Glutamatergic neuron (in vitro differentiated cells): Measurements from ENCODE around the gene SOX12. TPM values are rescaled to one million over a fixed set of nuclear protein-coding genes. Genes with fewer than 3 reads are reported as not detected.

Source experiments
- DNase-seq: peaks from one replicate; pipeline ENCODE4 v3.0.0; 2022
- H3K27ac Mint-ChIP-seq: one replicate; pipeline ENCODE4 v1.8.0; 2020; ENCODE audit warnings: mild to moderate bottlenecking, mixed read lengths, inconsistent platforms; ENCODE audit not compliant: unreplicated experiment
- H3K27me3 Mint-ChIP-seq: one replicate; pipeline ENCODE4 v1.8.0; 2020; ENCODE audit warnings: mild to moderate bottlenecking, moderate library complexity, mixed read lengths, inconsistent platforms; ENCODE audit not compliant: unreplicated experiment
- H3K36me3 Mint-ChIP-seq: one replicate; pipeline ENCODE4 v1.8.0; 2020; ENCODE audit warnings: mild to moderate bottlenecking, mixed read lengths, inconsistent platforms; ENCODE audit not compliant: unreplicated experiment
- H3K4me1 Mint-ChIP-seq: one replicate; pipeline ENCODE4 v1.8.0; 2020; ENCODE audit warnings: mild to moderate bottlenecking, low read depth, mixed read lengths, inconsistent platforms; ENCODE audit not compliant: unreplicated experiment
- H3K4me3 Mint-ChIP-seq: one replicate; pipeline ENCODE4 v1.8.0; 2020; ENCODE audit warnings: mild to moderate bottlenecking, mixed read lengths, inconsistent platforms; ENCODE audit not compliant: unreplicated experiment
- H3K9me3 Mint-ChIP-seq: one replicate; pipeline ENCODE4 v1.8.0; 2020; ENCODE audit warnings: mild to moderate bottlenecking, moderate library complexity, mixed read lengths, inconsistent platforms; ENCODE audit not compliant: unreplicated experiment
- total RNA-seq: library from RNA; stranded (reverse); fragmentation: NEBNext Ultra II Directional; extraction: Animal tissue kit (Norgen Biotek cat#: 25700); gene quantifications from one replicate; pipeline ENCODE4 v1.2.1, GENCODE V29; 2021; ENCODE audit not compliant: unreplicated experiment
- TF ChIP-seq, protein P1 (sequence below): fragments of 200-600 bp; sonication (generic); IDR thresholded peaks from one replicate; pipeline ENCODE4 v1.5.0; 2021; ENCODE audit not compliant: partially characterized antibody, unreplicated experiment

The SOX12 gene
- total RNA-seq, 1 donor from 2014 or later = 67.0 TPM

DNA sequence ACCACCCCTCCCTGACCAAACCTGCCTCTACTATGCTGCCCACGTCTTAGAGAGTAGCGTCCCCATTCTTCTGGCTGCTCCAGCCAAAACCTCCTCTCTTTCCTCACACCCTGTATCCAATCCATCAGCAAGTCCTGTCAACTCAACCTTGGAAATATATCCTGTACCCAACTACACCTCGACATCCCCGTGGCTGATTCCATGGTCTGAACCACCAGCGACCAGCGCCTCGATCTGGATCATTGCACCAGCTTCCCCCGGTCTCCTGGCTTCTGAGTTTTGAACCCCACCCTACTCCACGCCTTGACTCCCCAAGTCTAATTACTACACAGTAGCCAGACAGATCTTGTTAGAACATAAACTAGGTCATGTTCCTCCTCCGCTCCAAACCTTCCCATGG is 31.4 kb downstream of the SOX12 start:
- Mint-ChIP-seq H3K4me1 (peaks cover 19% of the 10 kb centered on the region), H3K9me3 (no peaks in the 10 kb centered on the region), H3K27me3 (peaks cover 2% of the 10 kb centered on the region), H3K27ac (peak overlapping the region; percentile 43), H3K4me3 (no peak overlapping the region), H3K36me3 (no peaks in the 10 kb centered on the region)
- no peak for DNase-seq
- TF ChIP-seq, protein P1, sequence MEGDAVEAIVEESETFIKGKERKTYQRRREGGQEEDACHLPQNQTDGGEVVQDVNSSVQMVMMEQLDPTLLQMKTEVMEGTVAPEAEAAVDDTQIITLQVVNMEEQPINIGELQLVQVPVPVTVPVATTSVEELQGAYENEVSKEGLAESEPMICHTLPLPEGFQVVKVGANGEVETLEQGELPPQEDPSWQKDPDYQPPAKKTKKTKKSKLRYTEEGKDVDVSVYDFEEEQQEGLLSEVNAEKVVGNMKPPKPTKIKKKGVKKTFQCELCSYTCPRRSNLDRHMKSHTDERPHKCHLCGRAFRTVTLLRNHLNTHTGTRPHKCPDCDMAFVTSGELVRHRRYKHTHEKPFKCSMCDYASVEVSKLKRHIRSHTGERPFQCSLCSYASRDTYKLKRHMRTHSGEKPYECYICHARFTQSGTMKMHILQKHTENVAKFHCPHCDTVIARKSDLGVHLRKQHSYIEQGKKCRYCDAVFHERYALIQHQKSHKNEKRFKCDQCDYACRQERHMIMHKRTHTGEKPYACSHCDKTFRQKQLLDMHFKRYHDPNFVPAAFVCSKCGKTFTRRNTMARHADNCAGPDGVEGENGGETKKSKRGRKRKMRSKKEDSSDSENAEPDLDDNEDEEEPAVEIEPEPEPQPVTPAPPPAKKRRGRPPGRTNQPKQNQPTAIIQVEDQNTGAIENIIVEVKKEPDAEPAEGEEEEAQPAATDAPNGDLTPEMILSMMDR = no peak

DNA sequence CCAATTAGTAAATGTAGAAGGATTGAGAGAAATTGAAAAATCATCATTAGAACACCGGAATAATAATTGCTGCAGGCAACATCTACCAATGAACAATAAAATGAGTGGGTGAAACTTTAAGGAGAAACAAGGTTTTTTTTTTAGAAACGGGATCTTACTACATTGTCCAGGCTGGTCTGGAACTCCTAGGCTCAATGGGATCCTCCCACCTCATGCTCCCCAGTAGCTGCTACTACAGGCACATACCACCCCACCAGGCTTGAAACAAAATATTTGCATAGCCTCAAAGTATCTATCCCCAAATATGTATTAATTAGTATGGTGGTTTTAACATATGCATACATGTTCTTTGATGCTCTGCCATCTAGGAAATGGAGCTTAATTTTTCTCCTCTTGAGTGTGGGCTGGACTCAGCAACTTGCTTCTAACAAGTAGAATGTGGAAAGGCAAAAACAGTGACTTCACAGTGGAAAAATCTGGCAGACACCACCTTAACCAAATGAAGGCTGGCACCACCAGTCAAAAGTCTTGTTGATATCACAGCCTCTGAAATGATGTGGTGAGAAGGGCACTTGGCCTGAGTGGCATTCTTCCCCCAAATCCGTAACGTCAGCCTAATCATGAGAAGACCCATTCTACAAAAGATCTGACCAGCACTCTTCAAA is 33.7 kb downstream of the SOX12 start:
- no peak overlapping the region for H3K27ac Mint-ChIP-seq
- no peaks in the 10 kb centered on the region for H3K36me3 Mint-ChIP-seq
- no peaks in the 10 kb centered on the region for H3K9me3 Mint-ChIP-seq
- DNase-seq = no peak
- H3K4me3 Mint-ChIP-seq = no peak overlapping the region
- TF ChIP-seq, protein P1 = no peak
- H3K4me1 Mint-ChIP-seq = peaks cover 13% of the 10 kb centered on the region
- H3K27me3 Mint-ChIP-seq = peaks cover 2% of the 10 kb centered on the region

DNA sequence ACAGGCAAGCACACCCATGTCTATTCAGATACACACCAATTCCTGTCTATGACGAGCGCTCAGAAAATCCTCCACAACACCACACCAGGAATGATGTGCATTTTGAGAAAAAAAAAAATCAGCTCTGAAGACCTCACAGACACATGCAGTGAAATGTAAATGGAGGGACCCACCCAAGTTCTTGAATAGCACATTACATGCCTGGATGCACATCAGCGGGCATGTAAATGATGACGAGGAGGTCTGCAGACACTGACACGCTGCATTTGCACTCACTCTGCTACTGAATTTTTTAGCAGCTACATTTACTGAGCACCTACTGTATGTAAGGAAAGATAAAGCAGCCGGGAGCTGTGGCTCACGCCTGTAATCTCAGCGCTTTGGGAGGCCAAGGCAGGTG is 36.2 kb downstream of the SOX12 start:
- no peak for DNase-seq
- Mint-ChIP-seq H3K36me3 (no peaks in the 10 kb centered on the region), H3K27ac (no peak overlapping the region), H3K4me3 (no peak overlapping the region), H3K27me3 (peaks cover 2% of the 10 kb centered on the region), H3K4me1 (peaks cover 13% of the 10 kb centered on the region), H3K9me3 (no peaks in the 10 kb centered on the region)
- TF ChIP-seq, protein P1 = no peak

DNA sequence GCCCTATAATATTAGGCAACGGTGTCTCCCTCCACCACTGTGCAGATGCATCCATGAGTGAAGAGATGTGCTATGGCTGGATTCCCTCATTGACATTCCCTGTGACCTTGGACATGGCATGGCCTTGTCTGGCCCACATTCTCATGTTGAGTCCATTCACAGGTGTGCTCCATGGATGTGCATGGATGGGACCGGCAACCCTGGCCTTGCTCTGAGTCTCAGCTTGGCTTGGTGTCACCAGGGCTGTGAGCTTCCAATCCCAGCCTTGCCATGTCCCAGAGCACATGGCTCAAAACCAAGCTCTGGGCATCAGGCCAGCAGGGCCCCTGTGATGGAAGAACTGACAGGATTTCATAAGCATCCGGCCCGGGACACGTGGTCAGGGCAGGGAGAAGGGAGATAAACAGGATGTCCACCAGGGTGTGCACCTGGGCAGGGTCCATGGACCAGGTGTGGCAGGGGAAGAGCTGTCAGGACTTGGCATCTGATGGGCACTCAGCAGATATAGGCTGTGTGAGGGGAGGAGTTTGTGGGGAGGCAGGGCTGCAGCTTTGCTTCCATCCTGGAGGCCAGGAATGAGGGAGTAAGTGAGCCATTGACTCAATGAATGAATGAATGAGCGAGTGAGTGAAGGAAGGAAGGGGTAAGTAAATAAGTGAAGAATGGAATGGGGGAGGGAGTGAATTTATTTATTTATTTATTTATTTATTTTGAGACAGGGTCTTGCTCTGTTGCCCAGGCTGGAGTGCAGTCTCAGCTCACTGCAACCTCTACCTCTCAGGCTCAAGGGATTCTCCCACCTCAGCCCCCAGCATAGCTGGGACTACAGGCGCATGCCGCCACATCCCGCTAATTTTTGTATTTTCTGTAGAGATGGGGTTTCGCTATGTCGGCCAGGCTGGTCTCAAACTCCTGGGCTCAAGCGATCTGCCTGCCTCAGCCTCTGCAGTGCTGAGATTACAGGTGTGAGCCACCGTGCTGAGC is 37.2 kb downstream of the SOX12 start:
- Mint-ChIP-seq H3K9me3 (no peaks in the 10 kb centered on the region), H3K4me3 (no peak overlapping the region), H3K36me3 (no peaks in the 10 kb centered on the region), H3K27ac (no peak overlapping the region), H3K27me3 (peaks cover 2% of the 10 kb centered on the region), H3K4me1 (peaks cover 17% of the 10 kb centered on the region)
- TF ChIP-seq, protein P1 = no peak
- no peak for DNase-seq
